GM12878 (cell line): ENCODE data around the gene CLPTM1L. TPM values are rescaled to one million over a fixed set of nuclear protein-coding genes. Genes with fewer than 3 reads are reported as not detected.

Source experiments
- ATAC-seq: fragments of 200-7000 bp; cut with Tn5 transposase; 3 replicates; pipeline ENCODE4 v1.9.1; 2020; ENCODE audit warnings: mild to moderate bottlenecking, moderate library complexity
- BruUV-seq: library from RNA; stranded (reverse); fragments of 400-500 nt; replicated peaks from 2 replicates; lab custom pipeline; 2021; lab: Mats Ljungman, UMichigan
- CTCF ChIA-PET: fragments of 300-600 bp; sonication (Branson Sonifier 250); formaldehyde crosslinking; extraction: SDS; loops from one replicate; lab custom pipeline; 2021; ENCODE audit warnings: inconsistent platforms; lab: Yijun Ruan, JAX
- POLR2A ChIA-PET: fragments of 350-600 bp; formaldehyde crosslinking; extraction: SDS; loops from one replicate; lab custom pipeline; 2021; ENCODE audit warnings: inconsistent platforms; lab: Charles Lee
- RAD21 ChIA-PET: fragments of 300-600 bp; sonication (Branson Sonifier 250); formaldehyde crosslinking; loops from one replicate; lab custom pipeline; 2023; ENCODE audit warnings: antibody characterized with exemption; ENCODE audit not compliant: unreplicated experiment; lab: Charles Lee
- SMC1A ChIA-PET: fragments of 300-600 bp; sonication (Branson Sonifier 250); formaldehyde crosslinking; loops from one replicate; lab custom pipeline; 2023; ENCODE audit not compliant: unreplicated experiment, uncharacterized antibody; lab: Charles Lee
- DNase-seq: peaks from one replicate; pipeline ENCODE4 v3.0.0-alpha.2; 2011; ENCODE audit warnings: low read depth, low spot score
- FAIRE-seq: peaks from 3 replicates; lab custom pipeline; 2011; peaks lifted over from hg19 to GRCh38; lab: Jason Lieb, UNC
- H2AFZ ChIP-seq: 2 replicates; pipeline ENCODE4 v1.6.0; 2011; ENCODE audit warnings: low read depth, low read length, control low read depth; ENCODE audit not compliant: control insufficient read depth
- H3K27ac ChIP-seq: 2 replicates; pipeline ENCODE4 v1.5.1; 2011; ENCODE audit warnings: control low read depth; ENCODE audit not compliant: control insufficient read depth, insufficient read depth
- H3K27me3 ChIP-seq, 2 experiments: replicated peaks in 1 of 2; 2 replicates each; pipeline versions ENCODE4 v1.6.0 to v1.6.1; 2011; ENCODE audit warnings: low read length in 1 of 2; ENCODE audit not compliant: control insufficient read depth in 2 of 2, insufficient read depth in 2 of 2
- H3K36me3 ChIP-seq, 2 experiments: 2 replicates each; pipeline ENCODE4 v1.5.1; 2011; ENCODE audit warnings: low read length in 1 of 2; ENCODE audit not compliant: control insufficient read depth in 2 of 2, insufficient read depth in 2 of 2
- H3K4me1 ChIP-seq: 2 replicates; pipeline ENCODE4 v1.6.1; 2011; ENCODE audit warnings: mild to moderate bottlenecking, low read length, moderate library complexity, mixed read lengths; ENCODE audit not compliant: control insufficient read depth, insufficient read depth
- H3K4me2 ChIP-seq: 2 replicates; pipeline ENCODE4 v1.6.0; 2011; ENCODE audit warnings: control low read depth; ENCODE audit not compliant: control insufficient read depth, insufficient read depth
- H3K4me3 ChIP-seq: fragments of 200-600 bp; sonication (generic); 2 replicates; pipeline ENCODE4 v1.5.1; 2016
- H3K79me2 ChIP-seq: 2 replicates; pipeline ENCODE4 v1.6.0; 2011; ENCODE audit warnings: low read length; ENCODE audit not compliant: control insufficient read depth, insufficient read depth
- H3K9ac ChIP-seq: 2 replicates; pipeline ENCODE4 v1.8.0; 2011; ENCODE audit warnings: low read length, control low read depth, mixed read lengths; ENCODE audit not compliant: control insufficient read depth, insufficient read depth
- H3K9me3 ChIP-seq: replicated peaks from 3 replicates; pipeline ENCODE4 v1.5.1; 2011; ENCODE audit warnings: mild to moderate bottlenecking, low read length; ENCODE audit not compliant: control insufficient read depth, insufficient read depth
- H4K20me1 ChIP-seq: 2 replicates; pipeline ENCODE4 v1.6.0; 2011; ENCODE audit not compliant: control insufficient read depth, insufficient read depth
- CBX3 ChIP-seq: fragments of 200-600 bp; sonication (generic); IDR thresholded peaks from 2 replicates; pipeline ENCODE4 v1.6.1; 2016; ENCODE audit warnings: low read depth, borderline replicate concordance
- CHD2 ChIP-seq: IDR thresholded peaks from 2 replicates; pipeline ENCODE4 v1.6.1; 2011; ENCODE audit warnings: low read depth, low read length, improper control_type of control experiment, borderline replicate concordance
- EP300 ChIP-seq, 2 experiments: fragments of 150-350 bp in 1 of 2; IDR thresholded peaks; 2 replicates each; pipeline ENCODE4 v1.6.1; 2011 to 2012; ENCODE audit warnings: low read depth in 2 of 2, low read length in 2 of 2, borderline replicate concordance in 1 of 2, improper control_type of control experiment in 1 of 2, inconsistent platforms in 1 of 2; ENCODE audit not compliant: control insufficient read depth in 1 of 2
- PML ChIP-seq: IDR thresholded peaks from 2 replicates; pipeline ENCODE4 v1.6.1; 2012; ENCODE audit warnings: low read length, inconsistent platforms
- RFX5 ChIP-seq: IDR thresholded peaks from 2 replicates; pipeline ENCODE4 v1.6.1; 2011; ENCODE audit warnings: low read depth, low read length, improper control_type of control experiment
- STAT1 ChIP-seq: fragments of 450-650 bp; conservative IDR thresholded peaks from 2 replicates; pipeline ENCODE4 v1.6.1; 2014; ENCODE audit warnings: antibody characterized with exemption, mild to moderate bottlenecking
- TBL1XR1 ChIP-seq: IDR thresholded peaks from 2 replicates; pipeline ENCODE4 v1.6.1; 2012; ENCODE audit warnings: low read depth, low read length, improper control_type of control experiment
- YY1 ChIP-seq: IDR thresholded peaks from 2 replicates; pipeline ENCODE4 v1.6.1; 2011; ENCODE audit warnings: low read depth, mild to moderate bottlenecking, low read length
- WGBS: methylation state at CpG from one replicate; pipeline ENCODE4 v1.1.6; 2016; ENCODE audit warnings: low lambda C conversion rate; ENCODE audit not compliant: insufficient replicate concordance, insufficient coverage; ENCODE audit errors: missing lambda C conversion rate; 5-methylcytosine and 5-hydroxymethylcytosine counted together
- in situ Hi-C: fragments of 300-500 bp; cut with MboI; formaldehyde crosslinking; loops from 9 replicates; pipeline ENCODE4 v1.14.3; 2018; ENCODE audit warnings: mixed read lengths
- intact Hi-C: fragments of 100-400 bp; cut with micrococcal nuclease; formaldehyde crosslinking; loops from one replicate; pipeline ENCODE4 v1.14.2; 2022; ENCODE audit not compliant: unreplicated experiment
- polyA plus RNA-seq, 11 experiments: library from polyadenylated mRNA; depleted of rRNA in 4 of 11; unstranded in 6 of 11; stranded (reverse) in 5 of 11; fragments of >200 nt; fragmentation: Nextera tagmentation in 4 of 11; fragmentation: Illumina TruSeq in 1 of 11; extraction: Ambion mirVana in 4 of 11; extraction: Trizol in 1 of 11; gene quantifications; 1 replicate in 1 of 11; 2 replicates in 10 of 11; pipeline versions ENCODE4 v1.2.1 to v1.2.3, GENCODE V29; 2011 to 2016; ENCODE audit warnings: inconsistent platforms in 2 of 11, missing spikeins in 2 of 11, low read depth in 1 of 11
- total RNA-seq, 4 experiments: library from RNA; depleted of rRNA in 3 of 4; stranded (reverse); fragments of >200 nt in 3 of 4; fragmentation: Illumina TruSeq in 1 of 4; extraction: Trizol in 1 of 4; gene quantifications; 2 replicates each; pipeline versions ENCODE4 v1.2.1 to v1.2.3, GENCODE V29; 2013 to 2021
- TF ChIP-seq, protein P1 (sequence below), 3 experiments: IDR thresholded peaks in 2 of 3; conservative IDR thresholded peaks in 1 of 3; 2 replicates each; pipeline ENCODE4 v1.5.1; 2011; ENCODE audit warnings: low read depth in 3 of 3, low read length in 3 of 3, mild to moderate bottlenecking in 3 of 3, control low read depth in 2 of 3, moderate library complexity in 2 of 3, inconsistent platforms in 1 of 3, mixed read lengths in 1 of 3; ENCODE audit not compliant: control insufficient read depth in 2 of 3, insufficient read depth in 1 of 3; ENCODE audit errors: extremely low read depth in 1 of 3
- TF ChIP-seq, protein P2 (sequence below): fragments of 450-650 bp; IDR thresholded peaks from 2 replicates; pipeline ENCODE4 v1.6.1; 2018; ENCODE audit warnings: borderline replicate concordance, mild to moderate bottlenecking; ENCODE audit not compliant: partially characterized antibody
- TF ChIP-seq, protein P3 (sequence below): fragments of 450-650 bp; formaldehyde crosslinking; IDR thresholded peaks from 2 replicates; pipeline ENCODE4 v1.5.0; 2022; ENCODE audit warnings: mild to moderate bottlenecking, missing genetic modification characterization

Gene CLPTM1L
- total and polyA plus RNA-seq, 10 of the 15 experiments (the other 5 are each of a cell fraction or from before 2014, with no cell fraction given) = 2.9 to 278 (median 135) TPM

DNA sequence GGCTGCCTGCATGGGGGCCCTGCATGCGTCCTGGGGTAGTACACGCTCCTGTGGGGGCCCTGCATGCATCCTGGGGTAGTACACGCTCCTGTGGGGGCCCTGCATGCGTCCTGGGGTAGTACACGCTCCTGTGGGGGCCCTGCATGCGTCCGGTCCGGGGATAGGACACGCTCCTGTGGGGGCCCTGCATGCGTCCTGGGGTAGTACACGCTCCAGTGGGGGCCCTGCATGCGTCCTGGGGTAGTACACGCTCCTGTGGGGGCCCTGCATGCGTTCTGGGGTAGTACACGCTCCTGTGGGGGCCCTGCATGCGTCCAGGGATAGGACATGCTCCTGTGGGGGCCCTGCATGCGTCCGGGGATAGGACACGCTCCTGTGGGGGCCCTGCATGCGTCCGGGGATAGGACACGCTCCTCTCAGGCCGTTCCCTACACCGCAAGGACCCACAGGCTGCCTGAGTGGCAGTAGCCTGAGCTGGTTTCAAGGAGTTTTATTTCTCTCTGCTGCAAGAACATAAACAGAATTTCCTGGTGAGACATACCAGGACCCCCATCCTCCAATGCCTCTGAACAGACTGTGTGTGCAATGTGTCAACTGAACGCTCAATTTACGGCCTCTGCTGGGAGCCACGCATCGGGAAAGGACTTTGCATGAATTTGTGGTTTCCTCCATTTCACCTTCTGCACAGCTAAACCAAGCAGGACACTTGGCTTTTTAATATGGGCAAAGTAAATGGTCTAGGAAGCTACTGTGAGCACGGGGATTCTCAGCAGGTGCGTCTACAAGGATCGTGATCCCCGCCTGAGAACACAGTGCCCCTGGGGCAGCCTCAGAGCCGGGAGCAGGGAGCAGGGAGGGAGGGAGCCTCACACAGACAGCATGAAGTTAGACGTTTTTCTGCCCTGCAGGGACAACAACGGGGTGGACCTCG, 48.9 kb upstream of the CLPTM1L start:
- intact Hi-C loops = no loop called here
- Histone ChIP-seq H3K27ac (no peak overlapping the region), H2AFZ (no peak overlapping the region), H3K36me3 (no peaks in the 10 kb centered on the region), H4K20me1 (no peaks in the 10 kb centered on the region), H3K4me1 (no peaks in the 10 kb centered on the region), H3K9me3 (no peaks in the 10 kb centered on the region), H3K4me2 (no peak overlapping the region), H3K27me3 (peaks cover 0 to 6% of the 10 kb centered on the region in 2 experiments; a peak in 3 of 4 replicates), H3K79me2 (no peaks in the 10 kb centered on the region), H3K9ac (no peak overlapping the region), H3K4me3 (no peak overlapping the region)
- in situ Hi-C loops = no loop called here
- WGBS = 28% methylated on average over 36 of the region's 36 CpGs
- CTCF ChIA-PET = no interaction called here
- RAD21 ChIA-PET = no interaction called here
- FAIRE-seq = no peak
- no peak for ATAC-seq
- DNase-seq = no peak
- BruUV-seq = no TSS peak
- SMC1A ChIA-PET = no interaction called here
- POLR2A ChIA-PET = no interaction called here
- TF ChIP-seq YY1 (no peak), CHD2 (no peak), RFX5 (no peak), EP300 (IDR thresholded peaks at IDR 0.05; ENCODE audit: borderline replicate concordance in 1 of 2, control insufficient read depth in 1 of 2, low read depth in 2 of 2, low read length in 2 of 2) (no peak), TBL1XR1 (no peak), STAT1 (no peak), CBX3 (no peak), PML (no peak)
- TF ChIP-seq, protein P1, sequence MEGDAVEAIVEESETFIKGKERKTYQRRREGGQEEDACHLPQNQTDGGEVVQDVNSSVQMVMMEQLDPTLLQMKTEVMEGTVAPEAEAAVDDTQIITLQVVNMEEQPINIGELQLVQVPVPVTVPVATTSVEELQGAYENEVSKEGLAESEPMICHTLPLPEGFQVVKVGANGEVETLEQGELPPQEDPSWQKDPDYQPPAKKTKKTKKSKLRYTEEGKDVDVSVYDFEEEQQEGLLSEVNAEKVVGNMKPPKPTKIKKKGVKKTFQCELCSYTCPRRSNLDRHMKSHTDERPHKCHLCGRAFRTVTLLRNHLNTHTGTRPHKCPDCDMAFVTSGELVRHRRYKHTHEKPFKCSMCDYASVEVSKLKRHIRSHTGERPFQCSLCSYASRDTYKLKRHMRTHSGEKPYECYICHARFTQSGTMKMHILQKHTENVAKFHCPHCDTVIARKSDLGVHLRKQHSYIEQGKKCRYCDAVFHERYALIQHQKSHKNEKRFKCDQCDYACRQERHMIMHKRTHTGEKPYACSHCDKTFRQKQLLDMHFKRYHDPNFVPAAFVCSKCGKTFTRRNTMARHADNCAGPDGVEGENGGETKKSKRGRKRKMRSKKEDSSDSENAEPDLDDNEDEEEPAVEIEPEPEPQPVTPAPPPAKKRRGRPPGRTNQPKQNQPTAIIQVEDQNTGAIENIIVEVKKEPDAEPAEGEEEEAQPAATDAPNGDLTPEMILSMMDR (IDR thresholded peaks at IDR 0.05 in 2 of 3, conservative IDR thresholded peaks at IDR 0.05 in 1 of 3; ENCODE audit: control insufficient read depth in 2 of 3, extremely low read depth in 1 of 3, insufficient read depth in 1 of 3, low read depth in 3 of 3, low read length in 3 of 3) = no peak
- TF ChIP-seq, protein P2, sequence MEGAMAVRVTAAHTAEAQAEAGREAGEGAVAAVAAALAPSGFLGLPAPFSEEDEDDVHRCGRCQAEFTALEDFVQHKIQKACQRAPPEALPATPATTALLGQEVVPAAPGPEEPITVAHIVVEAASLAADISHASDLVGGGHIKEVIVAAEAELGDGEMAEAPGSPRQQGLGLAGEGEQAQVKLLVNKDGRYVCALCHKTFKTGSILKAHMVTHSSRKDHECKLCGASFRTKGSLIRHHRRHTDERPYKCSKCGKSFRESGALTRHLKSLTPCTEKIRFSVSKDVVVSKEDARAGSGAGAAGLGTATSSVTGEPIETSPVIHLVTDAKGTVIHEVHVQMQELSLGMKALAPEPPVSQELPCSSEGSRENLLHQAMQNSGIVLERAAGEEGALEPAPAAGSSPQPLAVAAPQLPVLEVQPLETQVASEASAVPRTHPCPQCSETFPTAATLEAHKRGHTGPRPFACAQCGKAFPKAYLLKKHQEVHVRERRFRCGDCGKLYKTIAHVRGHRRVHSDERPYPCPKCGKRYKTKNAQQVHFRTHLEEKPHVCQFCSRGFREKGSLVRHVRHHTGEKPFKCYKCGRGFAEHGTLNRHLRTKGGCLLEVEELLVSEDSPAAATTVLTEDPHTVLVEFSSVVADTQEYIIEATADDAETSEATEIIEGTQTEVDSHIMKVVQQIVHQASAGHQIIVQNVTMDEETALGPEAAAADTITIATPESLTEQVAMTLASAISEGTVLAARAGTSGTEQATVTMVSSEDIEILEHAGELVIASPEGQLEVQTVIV = no peak
- TF ChIP-seq, protein P3, sequence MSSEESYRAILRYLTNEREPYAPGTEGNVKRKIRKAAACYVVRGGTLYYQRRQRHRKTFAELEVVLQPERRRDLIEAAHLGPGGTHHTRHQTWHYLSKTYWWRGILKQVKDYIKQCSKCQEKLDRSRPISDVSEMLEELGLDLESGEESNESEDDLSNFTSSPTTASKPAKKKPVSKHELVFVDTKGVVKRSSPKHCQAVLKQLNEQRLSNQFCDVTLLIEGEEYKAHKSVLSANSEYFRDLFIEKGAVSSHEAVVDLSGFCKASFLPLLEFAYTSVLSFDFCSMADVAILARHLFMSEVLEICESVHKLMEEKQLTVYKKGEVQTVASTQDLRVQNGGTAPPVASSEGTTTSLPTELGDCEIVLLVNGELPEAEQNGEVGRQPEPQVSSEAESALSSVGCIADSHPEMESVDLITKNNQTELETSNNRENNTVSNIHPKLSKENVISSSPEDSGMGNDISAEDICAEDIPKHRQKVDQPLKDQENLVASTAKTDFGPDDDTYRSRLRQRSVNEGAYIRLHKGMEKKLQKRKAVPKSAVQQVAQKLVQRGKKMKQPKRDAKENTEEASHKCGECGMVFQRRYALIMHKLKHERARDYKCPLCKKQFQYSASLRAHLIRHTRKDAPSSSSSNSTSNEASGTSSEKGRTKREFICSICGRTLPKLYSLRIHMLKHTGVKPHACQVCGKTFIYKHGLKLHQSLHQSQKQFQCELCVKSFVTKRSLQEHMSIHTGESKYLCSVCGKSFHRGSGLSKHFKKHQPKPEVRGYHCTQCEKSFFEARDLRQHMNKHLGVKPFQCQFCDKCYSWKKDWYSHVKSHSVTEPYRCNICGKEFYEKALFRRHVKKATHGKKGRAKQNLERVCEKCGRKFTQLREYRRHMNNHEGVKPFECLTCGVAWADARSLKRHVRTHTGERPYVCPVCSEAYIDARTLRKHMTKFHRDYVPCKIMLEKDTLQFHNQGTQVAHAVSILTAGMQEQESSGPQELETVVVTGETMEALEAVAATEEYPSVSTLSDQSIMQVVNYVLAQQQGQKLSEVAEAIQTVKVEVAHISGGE = no peak
